HG02642 (cell line): ENCODE measurements around the gene NELFB.

Source experiments
- ATAC-seq: cut with Tn5 transposase; IDR thresholded peaks from one replicate; pipeline ENCODE4 v1.9.1; 2021; ENCODE audit warnings: mild to moderate bottlenecking; ENCODE audit not compliant: unreplicated experiment, poor library complexity

Gene NELFB

DNA sequence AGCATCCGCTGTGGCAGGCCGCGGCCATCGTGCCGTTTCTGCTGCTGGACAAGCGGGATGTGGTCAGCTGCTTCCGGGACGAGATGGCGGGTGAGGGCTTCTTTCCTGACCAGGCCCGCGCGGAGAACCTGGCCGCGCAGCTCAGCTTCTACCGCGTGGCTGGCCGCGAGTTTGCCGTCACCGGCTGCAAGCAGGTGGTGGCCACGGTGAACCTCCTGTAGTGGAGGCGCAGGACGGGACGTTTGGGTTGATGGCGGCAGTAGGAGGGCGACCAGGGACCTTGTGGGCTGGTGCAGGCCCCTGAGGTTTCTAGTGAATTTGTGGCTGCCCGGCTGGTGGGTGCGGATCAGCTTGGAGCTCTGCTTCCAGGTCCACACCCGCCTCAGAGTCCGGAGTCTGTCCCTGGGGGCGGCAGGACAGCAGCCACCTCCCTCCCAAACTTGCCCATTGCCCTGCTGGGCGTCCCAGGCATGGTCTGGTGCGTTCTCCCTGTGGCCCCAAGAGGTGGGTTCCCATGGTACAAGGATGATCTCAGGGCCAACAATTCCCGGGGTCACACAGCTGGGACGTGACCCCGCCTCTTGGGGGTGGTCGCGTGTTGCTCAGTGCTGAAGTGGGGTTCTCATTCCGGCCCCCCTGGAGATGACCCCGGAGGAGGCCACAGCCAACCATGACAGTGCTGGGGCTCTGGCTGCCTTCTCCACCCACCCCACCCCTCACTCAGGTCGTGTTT is 24.8 kb downstream of the NELFB start:
- no peak for ATAC-seq

DNA sequence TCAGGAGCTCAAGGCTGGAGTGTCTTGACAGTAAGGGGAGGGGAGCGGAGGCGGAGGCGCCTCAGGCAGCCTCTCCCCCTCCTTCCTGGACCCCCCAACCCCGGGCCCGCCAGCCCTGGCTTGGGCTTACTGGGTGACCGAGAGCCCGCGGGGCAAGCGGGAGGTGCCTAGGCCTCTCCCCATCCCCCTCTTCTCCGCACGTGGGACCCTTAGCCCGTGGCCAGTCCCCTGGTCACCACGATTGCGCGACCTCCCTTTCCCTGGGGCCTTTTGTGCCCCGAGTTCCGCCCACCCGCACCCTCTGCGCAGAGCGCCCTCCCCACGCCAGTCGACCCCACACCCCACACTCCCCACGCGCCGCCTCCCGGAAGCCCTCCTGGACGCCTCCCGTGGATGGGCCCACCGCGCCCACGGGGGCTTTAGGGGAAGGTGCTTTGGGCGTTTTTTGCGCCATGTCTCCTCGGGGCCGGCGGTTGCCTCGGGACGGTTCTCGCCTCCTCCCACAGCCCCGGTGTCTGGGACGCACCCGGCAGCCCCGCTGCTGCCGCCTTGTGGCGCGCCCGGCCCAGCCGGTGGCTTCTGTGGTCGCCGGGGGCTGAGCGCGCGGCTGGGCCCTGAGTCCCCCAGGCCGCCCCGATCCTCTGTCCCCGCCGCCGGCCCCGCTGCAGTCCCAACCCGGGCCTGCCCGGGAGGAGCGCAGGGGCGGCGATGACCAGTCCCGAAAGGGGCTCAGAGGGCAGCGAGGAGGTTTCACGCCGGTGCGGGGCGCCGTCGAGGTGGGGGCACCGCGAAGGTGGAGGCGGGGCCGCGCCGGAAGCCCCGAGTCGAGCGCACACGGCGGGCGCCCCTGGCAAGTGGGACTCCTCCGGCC is 25.6 kb downstream of the NELFB start:
- no peak for ATAC-seq

DNA sequence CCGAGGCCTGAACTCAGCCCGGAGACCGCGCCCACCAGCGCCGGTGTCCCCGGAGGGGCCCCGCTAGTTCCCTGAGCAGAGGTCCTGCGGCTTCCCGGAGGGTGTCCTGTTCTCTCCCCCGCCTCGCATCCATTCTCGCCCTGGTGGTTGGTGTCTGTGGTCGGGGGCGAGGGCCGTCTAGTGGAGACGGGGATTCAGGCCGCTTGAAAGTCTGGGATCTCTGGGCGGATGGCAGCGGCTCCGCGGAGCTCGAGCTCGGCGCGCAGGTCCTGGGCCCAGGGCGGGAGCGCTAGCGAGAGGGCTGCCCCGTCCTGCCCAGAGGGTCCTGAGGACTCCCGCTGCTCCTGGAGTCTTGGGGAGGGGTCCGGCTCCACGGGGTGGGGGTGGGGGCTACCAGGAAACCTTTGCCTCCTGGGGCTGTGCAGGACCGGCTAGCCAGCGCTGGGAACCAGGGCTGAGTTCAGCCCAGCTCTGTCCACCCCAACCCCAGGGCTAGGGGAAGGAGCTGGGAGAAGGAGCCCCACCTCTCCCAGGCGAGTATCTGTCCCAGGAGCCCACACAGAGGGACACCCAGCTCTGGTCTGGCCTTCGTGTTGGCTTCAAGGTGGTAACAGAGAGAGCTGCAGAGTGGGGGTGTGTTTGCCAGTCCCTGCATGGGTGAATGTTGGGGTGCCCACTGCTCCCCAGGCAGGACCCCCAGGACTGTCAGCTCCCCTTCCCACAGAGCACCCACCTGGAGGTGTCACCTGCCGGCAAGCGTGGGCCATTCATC is 26.4 kb downstream of the NELFB start:
- ATAC-seq, result no peak

DNA sequence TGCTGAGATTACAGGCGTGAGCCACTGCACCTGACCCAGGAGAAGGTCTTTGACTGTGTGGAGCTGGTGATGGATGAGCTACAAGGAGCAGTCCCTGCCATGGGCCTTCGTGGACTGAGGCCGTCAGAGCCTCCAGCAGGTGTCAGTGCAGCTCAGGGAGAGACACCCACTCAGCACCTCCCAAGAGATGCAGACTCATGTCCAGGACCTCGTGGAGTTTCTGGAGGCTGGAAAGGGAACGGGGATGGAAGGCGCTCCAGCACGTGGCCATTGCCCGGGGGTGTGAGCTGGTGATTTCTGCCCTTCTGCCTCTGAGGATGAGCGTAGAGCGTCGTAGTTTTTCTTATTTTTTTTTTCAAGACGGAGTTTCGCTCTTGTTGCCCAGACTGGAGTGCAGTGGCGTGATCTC is 31.9 kb downstream of the NELFB start:
- ATAC-seq, result no peak

DNA sequence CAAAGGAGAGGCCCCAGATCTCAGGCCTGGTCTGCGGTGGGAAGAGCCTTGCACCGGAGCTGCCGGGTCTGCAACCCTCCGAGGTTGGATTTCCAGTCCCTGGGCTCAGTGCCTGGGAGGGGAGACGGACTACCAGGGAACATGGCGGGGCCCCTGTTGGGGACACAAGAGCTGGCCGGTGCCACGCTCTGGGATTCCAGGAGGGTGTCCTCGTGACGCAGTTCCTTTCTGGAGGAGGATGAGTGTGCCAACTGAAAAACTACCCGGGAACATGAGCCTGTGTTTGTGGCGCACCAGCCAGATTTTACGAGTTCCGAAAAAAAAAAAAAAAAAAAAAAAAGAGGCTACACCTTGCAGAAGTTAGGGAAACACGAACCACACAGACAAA is 38.0 kb downstream of the NELFB start:
- ATAC-seq, result no peak

DNA sequence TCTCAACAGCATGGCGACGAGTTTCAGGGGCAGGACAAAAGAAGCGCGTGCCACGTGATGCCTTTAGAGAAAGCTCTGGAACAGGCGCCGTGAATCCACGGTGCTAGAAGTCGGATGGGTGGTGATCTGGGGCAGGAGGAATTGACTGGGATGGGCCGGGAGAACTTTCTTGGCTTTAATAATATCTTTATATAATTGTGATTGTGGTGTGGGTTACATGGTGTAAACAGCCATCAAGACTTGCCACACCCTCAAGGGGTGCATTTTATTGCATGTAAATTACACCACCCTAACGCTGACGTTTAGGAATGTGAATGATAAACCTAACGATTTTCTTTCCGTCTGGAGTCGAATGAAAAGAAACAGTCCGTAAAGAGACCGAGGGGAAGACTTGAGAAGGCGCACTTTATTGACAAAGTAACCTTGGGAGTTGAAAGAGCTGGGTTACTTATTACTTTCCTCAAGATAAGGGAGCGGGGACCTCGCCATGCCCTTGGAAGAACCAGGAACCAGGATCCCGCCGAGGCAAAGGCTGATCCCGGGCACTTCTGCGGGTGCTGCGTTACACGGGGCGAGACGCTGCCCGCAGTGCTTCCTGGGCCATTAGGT is 38.5 kb downstream of the NELFB start:
- no peak for ATAC-seq

DNA sequence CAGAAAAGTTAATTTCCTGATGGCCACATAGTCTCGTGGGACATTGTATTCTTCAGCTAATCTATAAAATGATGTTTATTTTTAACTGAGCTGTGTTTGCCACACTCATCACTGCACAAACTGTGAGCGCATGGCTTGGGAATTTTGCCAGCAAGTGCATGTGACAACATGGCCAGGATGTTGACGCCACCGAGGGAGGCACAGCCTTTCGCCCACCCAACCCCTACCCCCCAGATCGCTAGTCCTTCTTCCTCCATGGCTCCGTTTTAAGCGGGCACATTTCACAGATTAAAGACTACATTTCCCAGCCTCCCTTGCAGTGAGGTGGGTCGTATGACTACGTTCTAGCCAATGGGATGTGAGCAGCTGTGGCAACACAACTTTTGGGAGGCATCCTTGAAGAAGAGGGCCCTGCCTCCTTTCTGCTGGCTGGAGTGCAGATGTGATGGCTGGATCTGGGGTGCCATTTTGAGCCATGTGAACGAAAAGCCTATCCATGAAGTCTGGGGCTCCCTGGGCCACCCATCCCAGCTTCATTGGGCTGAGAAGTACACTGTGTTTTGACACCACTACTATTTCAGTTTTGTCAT is 39.1 kb downstream of the NELFB start:
- ATAC-seq, result no peak

DNA sequence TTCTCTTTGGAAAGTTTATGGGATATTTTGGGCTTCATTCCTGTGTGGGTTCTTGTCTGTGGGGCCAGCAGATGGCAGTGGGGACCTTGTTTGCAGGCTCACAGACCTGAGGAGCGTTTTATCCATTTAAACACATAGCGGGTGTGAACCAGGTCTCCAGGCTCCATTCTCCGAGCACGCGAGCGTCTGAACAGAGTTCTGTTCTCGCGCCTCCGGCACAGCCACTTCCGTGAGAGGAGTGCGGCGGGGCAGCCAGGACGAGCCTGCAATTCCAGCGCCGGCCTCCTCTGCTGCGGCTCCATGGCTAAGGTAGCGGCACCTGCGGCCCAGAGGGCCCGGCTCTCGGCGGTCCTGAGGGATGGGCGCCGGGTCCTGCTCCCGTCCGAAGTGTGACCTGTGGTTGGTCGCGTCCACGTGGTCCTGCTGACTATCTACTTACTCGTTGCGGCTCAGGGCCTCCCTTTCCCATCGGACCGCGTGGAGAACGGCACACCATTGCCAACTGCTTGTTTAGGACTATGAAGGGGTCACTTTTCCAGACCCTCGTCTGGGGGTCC is 39.6 kb downstream of the NELFB start:
- no peak for ATAC-seq

DNA sequence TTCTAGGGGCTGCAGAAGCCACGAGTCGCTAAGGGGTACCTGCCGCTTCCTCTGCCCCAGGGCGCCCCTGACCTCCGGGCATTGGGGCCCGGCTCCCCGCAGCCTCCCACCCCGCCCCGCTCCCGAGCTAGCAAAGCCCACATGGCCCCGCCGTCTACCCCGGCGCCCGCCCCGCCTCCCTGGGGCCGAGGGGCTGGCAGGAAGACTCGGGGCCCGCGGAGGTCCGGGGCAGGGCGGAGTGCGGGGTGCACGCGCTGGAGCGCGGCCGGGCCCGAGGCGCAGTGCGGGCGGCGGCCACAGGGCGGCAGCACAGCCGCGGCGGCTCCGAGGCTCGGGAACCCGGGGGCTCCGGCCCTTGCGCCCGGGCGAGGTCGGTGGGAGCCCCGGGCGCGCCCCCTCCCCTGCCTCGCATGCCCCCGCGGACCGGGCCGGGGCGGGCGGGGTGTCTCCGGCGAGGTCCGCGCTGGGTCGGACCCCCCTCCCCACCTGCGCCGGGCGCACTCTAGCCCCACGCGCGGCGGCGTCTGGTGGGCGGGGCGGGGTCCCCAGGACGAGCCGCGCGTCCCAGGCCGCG is 40.2 kb downstream of the NELFB start:
- no peak for ATAC-seq

DNA sequence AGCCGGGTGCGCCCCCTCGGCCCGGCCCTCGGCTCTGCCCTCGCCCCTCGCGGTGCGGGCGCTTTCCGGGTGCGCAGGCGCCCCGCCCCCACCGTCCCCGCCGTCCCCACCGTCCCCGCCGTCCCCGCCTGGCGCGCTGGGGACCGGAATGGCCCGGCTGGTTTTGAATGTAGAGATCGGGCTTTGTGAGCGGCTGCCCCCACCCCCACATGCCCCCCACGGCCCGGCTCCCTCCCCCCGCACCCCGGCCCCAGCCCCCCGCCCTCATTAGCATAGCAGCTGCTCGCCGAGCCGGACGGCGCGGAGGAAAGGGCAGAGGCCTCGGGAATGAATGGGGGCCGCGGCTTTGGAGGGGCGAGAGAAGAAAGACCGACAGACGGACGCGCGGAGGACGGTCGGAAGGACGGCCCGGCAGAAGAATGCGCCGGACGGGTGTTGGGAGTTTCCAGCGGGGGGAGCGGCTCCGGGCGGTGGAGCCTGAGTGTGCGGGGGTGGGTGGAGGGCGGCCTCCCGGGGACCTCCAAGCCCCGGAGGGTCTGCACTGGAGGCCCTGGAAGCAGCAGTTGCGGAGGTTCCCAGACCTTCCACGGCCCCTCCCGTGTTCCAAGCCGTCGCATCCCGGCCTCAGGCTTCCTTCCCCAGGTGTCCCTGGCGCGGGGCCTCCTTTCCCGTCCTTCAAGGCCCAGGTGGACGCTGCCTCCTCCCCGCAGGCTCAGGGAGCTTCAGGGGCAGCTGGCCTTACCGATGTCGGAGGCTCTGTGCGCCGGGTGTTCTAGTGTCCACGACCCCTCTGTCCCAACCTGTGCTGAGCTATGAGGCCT is 40.9 kb downstream of the NELFB start:
- no peak for ATAC-seq

DNA sequence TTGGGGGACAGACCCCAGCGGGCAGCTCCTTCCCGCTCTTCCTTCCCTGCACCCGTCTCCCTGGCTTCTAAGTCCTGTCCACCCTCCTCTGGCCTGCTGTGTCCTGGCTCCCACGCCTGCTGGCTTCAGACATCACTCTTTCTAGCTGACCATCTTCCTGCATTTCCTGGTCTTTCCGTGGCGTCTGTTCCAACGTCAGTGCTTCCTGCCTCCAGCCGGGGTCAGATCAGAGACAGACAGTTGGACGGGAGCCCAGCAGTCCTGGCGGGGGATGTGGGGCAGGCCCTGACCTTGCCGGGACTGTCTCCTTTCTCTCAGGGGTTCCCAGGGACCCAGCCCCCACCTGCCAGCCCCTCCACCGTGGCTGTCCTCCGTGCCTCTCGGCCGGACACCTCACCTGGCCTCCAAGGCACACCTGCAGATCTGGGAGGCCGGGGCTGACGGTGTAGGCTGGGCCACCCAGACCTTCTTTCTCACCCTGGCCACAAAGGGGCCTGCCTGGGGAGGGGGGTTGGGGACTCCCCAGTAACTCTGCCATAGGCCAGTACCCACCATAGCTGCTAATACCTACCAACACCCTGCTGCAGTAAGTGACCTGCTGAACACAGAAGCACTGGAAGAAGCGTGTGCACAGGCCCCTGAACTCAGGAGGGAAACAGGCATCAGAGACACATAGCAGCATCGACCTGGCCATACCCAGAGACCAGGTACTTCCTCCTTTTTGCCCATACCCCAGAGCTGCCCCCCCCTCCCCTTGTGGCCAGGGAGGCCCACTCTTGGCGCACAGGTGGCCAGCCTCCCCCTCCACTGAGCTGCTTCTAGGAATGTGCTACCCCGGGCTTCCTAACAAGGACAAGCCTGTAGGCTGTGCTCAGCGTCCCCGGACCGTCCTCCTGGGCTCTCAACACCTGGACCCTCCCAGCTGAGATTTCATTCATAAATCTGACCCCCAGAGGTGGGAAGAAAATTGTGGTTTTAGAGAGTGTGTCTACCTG is 41.8 kb downstream of the NELFB start:
- ATAC-seq, result no peak

DNA sequence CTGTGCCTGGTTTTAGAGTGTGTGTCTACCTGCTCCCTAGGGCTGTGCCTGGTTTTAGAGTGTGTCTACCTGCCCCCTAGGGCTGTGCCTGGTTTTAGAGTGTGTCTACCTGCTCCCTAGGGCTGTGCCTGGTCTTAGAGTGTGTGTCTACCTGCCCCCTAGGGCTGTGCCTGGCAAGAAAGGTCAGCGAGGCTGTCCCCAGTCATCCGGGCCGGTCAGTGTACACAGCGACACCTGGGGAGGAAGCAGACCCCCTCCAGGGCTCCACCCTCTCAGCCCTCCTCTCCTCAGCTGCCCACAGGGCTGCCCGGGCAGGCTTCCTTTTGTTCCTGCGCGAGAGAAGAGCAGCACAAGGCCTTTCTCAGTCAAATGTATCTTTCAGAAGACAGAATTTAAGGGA is 42.8 kb downstream of the NELFB start:
- no peak for ATAC-seq

DNA sequence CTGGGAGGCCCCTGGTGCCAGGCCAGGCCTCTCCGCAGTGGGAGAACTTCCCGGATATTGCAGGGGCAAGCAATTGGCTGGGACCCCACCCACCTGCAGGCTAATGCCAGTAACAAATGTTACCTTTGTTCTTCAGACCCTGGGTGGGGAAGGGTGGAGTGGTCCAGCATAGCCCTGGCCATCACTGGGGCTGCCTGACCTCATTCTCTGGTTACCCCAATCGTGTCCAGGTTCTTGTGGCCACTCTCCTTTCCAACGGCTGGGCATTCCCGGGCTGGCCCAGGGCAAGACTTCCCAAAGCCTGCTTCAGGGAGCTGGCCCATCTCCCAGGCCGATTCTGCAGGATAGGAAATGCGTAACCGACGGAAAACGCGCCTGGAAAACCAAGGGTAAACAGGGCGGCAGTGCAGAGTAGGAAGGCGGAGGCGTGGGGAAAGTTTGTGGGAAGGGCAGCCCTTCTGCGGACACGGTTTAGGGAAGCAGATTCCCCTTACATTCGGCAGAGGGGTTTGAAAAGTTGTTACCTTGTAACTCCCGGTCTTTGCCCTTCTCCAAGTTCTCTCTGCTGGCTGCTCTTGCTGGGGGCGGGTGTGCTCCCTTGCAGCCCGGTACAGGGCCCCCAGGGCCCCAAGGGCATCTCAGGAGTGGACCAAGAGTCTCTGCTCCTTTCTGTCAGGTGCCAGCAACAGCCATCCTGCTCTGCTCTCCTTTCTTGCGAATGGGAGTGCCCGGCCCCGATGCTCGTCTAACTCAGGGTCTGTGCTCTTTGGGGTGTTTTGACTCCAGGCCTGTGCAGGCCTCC is 43.5 kb downstream of the NELFB start:
- no peak for ATAC-seq

DNA sequence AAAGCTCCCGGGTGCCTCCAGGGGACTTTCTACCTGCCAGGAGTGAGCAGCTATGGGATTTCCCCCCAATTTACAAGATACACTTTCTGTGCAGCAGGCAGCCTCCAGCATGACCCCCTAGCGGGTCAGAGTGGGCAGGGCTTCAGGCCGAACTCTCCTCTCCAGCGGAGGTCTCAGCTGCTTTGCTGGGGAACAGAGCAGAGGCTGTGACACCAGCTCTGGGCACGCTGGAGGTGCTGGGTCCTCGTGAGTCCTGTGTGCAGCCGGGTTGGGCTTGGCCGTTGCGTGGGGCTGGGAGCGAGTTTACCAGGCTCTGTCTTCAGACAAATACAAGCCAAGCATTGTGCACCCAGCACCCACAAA is 44.1 kb downstream of the NELFB start:
- no peak for ATAC-seq

DNA sequence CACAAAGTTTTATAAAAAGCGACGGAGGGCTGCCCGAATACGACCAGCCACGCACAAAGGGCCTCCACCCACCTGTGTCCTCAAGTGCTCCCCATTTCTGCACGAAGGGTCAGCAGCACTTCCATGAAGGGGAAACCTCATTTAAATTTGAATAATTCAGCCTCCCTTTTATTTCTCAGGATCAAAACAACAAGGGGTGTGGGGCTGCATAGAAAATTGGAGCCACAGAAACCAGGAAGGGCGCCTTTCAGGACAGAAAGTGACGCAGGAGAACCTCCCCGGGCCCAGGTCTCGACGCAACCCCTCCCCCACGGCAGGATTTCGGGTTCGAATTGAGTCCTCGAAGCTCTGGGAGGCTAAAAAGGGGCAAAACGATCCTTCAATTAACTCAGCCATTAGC is 44.8 kb downstream of the NELFB start:
- no peak for ATAC-seq

DNA sequence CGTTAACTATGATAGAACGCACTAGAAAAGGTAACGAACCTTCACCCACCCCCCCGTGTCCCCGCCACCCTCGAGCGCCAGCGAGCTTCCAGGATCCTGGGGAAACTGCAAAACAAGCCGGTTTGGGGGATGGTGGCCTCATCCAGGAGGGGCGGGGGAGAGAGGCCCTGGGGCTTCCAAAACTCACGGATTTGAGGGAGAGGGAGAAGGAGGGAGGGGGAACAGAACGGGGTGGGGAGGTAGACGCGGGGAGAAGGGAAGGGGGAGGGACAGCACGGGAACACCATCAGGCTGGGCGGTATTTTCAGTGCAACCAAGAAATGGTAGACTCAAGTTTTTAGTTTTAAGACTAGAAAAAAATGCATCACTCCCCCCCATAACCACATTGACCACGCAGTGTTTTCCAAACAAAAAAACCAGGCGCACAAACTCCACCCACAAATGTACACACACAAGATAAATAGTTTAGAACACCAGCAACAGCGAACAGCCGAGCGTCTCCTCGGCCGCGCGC is 45.5 kb downstream of the NELFB start:
- ATAC-seq, result no peak
